Measurements from ENCODE around the gene GLUL. TPM values are rescaled to one million over a fixed set of nuclear protein-coding genes. Genes with fewer than 3 reads are reported as not detected.

Gene GLUL
- total RNA-seq, 1 donor from 2014 or later, result 289 TPM

GRCh38 chr1:182332261-182333060 is 59.1 kb downstream of the GLUL start:
- DNase-seq (ENCODE audit: low spot score in 2 of 2), result no peak
- no peak for FAIRE-seq

Other genes starting within 250 kb of the GLUL start
- gene TEDDM1, start 8.9 kb upstream of the GLUL start, total RNA-seq, result not detected
- gene RGSL1, start 58.4 kb upstream of the GLUL start, total RNA-seq, result 0.82 TPM
- 4.1 TPM for gene RNASEL, start 197.5 kb upstream of the GLUL start, total RNA-seq
- 1.6 TPM for gene RGS16, start 212.6 kb upstream of the GLUL start, total RNA-seq